GM21528 (cell line): ENCODE results near the gene CCM2.
"Not testable (repeated sequence)": the region's sequence is repeated elsewhere in the genome, so short reads cannot be mapped to it uniquely, and the experiment has no call there.

Source experiments
- ATAC-seq: cut with Tn5 transposase; IDR thresholded peaks from one replicate; pipeline ENCODE4 v1.9.1; 2021; ENCODE audit warnings: mild to moderate bottlenecking, moderate library complexity; ENCODE audit not compliant: unreplicated experiment, low FRiP score

Gene CCM2

GRCh38 chr7:44995555-44996493, 4.2 kb upstream of the CCM2 start:
- no peak for ATAC-seq

- no peak for ATAC-seq
Observed at GRCh38 chr7:44998153-44998871, 1.7 kb upstream of the CCM2 start.

- ATAC-seq: peak; percentile 68
Observed at GRCh38 chr7:44999245-45000092, 532 bp upstream of the CCM2 start.

GRCh38 chr7:45001138-45001694, 1.2 kb downstream of the CCM2 start:
- ATAC-seq: peak; percentile 31

- ATAC-seq: no peak
Observed at GRCh38 chr7:45001826-45002225, 1.8 kb downstream of the CCM2 start.

- ATAC-seq: no peak
Observed at GRCh38 chr7:45003789-45004188, 3.8 kb downstream of the CCM2 start.

GRCh38 chr7:45007106-45007505, 7.1 kb downstream of the CCM2 start:
- ATAC-seq: no peak

GRCh38 chr7:45007571-45008328, 7.7 kb downstream of the CCM2 start:
- peak; percentile 68 for ATAC-seq

- no peak for ATAC-seq
Observed at GRCh38 chr7:45013465-45013967, 13.5 kb downstream of the CCM2 start.

- no peak for ATAC-seq
Observed at GRCh38 chr7:45015313-45015712, 15.3 kb downstream of the CCM2 start.

GRCh38 chr7:45017253-45017652, 17.3 kb downstream of the CCM2 start:
- no peak for ATAC-seq

GRCh38 chr7:45020915-45021314, 20.9 kb downstream of the CCM2 start:
- ATAC-seq: no peak

GRCh38 chr7:45021604-45022296, 21.7 kb downstream of the CCM2 start:
- ATAC-seq: peak; percentile 56

- no peak for ATAC-seq
Observed at GRCh38 chr7:45024126-45024744, 24.2 kb downstream of the CCM2 start.

GRCh38 chr7:45025473-45025872, 25.5 kb downstream of the CCM2 start:
- not testable (repeated sequence) for ATAC-seq

- no peak for ATAC-seq
Observed at GRCh38 chr7:45026013-45026412, 26.0 kb downstream of the CCM2 start.

GRCh38 chr7:45026984-45027773, 27.2 kb downstream of the CCM2 start:
- no peak for ATAC-seq

GRCh38 chr7:45027774-45028114, 27.7 kb downstream of the CCM2 start:
- no peak for ATAC-seq
